COLO829 (cell line): Measurements from ENCODE around the gene CDKN2C.
"Not testable (repeated sequence)": the region's sequence is repeated elsewhere in the genome, so short reads cannot be mapped to it uniquely, and the experiment has no call there.

ENCODE experiments used
- DNase-seq: peaks from one replicate; pipeline ENCODE4 v3.0.0; 2012; ENCODE audit warnings: low spot score

CDKN2C gene

DNA sequence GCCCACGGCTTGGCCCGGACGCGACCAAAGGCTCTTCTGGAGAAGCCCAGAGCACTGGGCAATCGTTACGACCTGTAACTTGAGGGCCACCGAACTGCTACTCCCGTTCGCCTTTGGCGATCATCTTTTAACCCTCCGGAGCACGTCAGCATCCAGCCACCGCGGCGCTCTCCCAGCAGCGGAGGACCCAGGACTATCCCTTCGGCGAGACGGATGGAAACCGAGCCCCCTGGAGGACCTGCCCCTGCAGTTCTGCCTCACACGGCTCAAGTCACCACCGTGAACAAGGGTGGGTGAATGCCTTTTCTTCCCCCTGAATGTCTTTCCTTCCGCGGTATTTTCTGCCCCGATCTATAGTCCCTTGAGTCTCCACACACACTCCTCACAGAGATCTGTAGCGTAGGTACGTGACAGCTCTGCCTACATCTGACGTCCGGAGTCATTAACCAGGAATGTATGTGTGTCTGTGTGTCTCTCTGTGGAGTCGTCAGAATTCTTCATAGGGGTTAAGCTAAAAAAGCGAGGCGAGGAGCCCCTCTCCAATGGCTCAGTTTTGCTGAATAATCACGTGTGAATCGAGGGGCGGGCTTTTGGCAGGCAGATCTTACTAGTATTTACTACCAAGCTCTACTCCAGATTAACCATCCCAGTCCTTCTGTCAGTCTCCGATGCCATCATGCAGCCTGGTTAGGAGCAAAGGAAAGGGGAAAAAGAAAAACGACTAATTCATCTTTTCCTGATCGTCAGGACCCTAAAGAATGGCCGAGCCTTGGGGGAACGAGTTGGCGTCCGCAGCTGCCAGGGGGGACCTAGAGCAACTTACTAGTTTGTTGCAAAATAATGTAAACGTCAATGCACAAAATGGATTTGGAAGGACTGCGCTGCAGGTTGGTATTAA is at the start of gene CDKN2C:
Gene CDKN2C, plus strand, starts transcription at position 635 of the 898 bp plus-strand sequence. Its CDS starts 124 bp downstream, at position 759.
- no peak for DNase-seq

DNA sequence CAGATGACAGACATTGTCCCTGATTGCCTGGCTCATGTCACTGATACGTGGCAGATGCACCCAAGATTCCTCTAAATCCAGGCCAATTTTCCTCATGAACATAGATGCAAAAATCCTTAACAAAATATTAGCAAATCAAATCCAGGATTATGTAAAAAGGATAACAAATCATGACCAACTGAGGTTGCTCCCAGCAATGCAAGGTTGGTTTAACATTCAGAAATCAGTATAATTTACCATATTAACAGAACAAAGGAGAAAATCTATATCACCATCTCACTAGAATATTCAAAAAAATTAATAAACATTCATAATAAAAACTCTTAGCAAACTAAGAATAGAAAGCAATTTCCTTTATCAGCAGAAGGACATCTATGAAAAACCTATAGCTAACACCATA is 49.6 kb upstream of the CDKN2C start:
- no peak for DNase-seq

DNA sequence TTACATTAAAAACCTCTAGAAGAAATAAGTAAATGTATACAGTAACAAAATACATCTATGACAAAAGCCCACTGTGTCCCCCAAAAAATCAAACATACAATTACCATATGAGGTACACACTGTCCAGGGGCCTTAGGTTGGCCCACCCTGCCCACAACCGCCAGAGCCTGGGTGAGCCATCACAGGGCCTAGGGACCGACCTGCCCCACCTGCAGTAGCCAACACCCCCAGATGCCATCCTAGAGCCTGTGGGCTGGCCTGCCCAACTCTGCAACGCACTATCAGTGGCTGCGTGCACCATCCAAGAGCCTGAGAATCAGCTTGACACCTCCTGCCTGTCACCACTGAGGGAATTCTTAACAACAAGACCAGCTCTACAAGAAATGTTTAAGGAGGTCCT is 49.0 kb upstream of the CDKN2C start:
- DNase-seq, result no peak

DNA sequence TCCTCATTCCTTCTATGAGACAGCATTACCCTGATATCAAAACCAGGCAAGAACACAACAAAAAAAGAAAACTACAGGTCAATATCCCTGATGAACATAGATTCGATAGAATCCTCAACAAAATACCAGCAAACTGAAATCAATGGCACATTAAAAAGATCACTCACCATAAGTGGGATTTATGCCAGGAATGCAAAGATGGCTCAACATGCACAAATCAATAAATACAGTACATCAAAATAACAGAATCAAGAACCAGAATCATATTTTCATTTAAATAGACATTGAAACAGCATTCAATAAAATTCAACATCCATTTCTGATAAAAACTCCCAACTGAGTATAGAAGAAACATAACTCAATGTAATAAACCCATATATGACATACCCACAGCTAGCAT is 46.5 kb upstream of the CDKN2C start:
- no peak for DNase-seq

DNA sequence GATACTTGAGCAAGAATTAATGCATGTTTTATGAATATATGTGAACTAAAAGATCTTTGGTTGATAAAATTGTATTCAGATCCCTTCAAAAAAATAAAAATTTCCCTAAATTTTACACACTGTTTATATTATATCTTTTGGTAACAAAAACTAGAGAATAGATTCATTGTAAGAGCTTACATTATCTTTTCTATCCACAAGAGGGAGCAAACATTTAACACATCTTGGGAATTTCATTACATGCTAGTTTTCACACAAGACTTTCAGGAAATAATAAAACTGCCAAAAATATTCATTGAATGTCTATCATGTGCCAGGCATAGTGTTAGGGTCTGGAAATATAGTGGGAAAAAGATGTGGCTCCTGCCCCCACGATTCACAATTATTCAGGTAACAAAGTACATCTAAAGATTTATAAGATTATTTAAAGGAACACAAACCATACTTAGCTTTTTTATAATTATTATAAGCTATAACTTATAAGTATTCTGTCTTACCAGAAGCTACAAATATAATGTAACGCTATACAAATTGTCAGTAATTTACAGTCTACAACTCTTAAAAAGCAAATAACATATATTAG is 40.6 kb upstream of the CDKN2C start:
- DNase-seq, result peak; percentile 34

DNA sequence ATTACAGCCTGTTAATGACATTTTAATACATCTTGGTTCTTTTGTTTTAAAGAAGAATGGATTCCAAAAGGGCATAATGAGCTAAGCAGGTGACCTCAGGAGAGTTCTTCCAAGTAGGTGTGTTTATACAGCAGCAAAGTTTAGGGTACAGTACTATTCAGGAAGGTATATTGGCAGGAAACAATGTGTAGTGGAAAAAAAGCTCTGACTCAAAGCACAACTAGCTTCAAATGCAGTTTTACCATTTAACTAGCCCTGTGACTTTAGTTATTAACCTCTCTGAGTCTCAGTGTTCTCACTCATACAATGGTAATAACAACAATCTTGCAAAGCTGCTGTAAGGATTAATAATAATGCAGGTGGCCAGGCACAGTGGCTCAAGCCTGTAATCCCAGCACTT is 39.9 kb upstream of the CDKN2C start:
- DNase-seq, result no peak

DNA sequence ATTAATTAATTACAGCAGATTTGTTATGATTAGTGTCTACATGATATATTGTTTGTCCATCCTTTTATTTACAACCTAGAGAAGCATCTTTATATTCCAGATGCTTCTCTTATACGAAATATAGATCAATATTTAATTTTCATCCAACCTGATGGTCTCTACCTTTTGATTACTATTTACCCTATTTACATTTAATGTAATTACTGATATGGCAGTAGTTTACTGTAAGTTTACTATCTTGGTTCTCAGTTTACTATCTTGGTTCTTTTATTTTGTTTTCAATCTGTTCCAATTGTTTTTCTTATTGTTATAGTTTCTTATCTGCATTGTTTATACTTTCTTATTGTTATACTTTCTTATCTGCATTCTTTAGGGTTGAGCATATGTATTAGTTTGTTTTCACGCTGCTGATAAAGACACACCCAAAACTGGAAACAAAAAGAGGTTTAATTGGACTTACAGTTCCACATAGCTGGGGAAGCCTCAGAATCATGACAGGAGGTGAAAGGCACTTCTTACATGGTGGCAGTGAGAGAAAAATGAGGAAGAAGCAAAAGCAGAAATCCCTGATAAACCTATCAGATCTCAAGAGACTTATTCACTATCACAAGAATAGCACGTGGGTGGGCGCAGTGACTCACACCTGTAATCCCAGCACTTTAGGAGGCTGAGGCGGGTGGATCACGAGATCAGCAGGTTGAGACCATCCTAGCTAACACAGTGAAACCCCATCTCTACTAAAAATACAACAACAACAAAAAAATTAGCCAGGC is 38.9 kb upstream of the CDKN2C start:
- DNase-seq, result no peak

DNA sequence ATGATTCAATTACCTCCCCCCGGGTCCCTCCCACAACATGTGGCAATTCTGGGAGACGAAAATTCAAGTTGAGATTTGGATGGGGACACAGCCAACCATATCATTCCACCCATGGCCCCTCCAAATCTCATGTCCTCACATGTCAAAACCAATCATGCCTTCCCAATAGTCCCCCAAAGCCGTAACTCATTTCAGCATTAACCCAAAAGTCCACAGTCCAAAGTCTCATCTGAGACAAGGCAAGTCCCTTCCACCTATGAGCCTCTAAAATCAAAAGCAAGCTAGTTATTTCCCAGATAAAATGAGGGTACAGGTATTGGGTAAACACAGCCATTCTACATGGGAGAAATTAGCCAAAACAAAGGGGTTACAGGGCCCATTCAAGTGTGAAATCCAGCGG is 38.0 kb upstream of the CDKN2C start:
- DNase-seq, result not testable (repeated sequence)

DNA sequence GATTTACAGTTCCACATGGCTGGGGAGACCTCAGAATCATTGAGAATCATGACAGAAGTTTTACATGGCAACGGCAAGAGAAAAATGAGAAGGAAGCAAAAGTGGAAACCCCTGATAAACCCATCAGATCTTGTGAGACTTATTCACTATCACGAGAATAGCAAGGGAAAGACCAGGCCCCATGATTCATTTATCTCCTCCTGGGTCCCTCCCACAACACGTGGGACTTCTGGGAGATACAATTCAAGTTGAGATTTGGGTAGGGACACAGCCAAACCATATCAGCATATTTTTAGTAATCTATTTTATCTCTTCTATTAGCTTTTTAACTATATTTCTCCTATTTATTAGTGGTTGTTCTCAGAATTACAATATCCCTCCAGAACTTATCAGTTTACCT is 36.3 kb upstream of the CDKN2C start:
- not testable (repeated sequence) for DNase-seq

DNA sequence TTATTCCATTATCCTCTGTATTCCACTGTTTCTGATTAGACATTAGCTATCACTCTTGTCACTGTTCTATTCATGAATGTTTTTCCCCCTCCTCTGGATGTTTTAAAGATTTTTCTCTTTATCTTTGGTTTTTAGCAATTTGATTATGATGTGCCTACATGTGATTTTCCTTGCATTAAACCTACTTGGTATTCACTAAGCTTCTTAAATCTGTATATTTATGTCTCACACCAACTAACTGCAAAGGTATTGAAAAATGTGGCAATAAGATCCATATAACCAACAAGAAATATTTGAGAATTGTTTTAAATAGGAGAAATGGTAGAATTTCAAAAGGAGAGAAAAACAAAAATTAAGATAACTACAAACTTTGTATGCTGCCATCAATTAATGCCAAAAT is 35.2 kb upstream of the CDKN2C start:
- no peak for DNase-seq

DNA sequence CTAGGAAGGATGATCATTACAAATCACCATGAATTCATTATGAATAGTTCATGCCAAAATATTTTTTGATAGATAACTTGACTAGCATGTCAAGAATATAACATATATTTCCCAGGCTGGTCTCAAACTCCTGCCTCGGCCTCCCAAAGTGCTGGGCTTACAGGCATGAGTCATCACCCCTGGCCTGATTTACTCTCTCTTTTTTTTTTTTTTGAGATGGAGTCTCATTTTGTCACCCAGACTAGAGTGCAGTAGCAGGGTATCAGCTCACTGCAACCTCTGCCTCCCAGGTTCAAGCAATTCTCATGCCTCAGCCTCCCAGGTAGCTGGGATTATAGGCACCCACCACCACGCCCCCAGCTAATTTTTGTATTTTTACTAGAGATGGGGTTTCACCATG is 34.8 kb upstream of the CDKN2C start:
- DNase-seq, result not testable (repeated sequence)

DNA sequence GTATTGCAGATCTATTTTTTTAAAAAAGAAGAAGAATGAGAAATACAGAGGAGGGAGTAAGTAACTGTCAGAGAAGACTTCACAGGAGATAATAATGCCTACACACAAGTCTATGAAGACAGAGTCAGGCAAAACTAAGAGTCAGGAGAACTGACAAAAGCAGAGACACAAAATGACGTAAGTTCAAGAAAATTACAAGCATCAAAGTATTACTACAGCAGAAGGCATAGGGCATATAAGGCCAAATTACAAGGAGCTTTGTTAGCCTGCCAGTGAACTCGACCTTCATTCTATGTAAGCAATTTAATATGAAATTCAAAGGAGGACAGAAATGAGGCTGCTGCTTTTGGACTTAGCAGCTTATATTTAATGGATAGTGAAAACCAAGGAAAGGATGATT is 33.7 kb upstream of the CDKN2C start:
- no peak for DNase-seq

DNA sequence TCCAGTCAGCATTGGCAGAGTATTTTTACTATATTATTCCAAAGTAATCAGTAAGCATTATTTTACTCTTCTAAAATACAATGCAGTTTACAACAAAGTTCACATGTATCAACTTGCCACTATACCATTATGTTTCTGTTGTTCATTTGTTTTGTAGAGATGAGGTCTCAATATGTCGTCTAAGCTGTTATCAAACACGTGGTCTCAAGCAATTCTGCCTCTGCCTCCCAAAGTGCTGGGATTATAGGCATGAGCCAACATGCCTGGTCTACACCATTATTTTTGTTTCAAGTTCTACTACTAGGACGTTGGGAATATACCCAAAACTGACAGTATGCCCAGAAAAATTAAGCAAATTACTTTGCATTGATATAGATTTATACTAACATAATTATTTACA is 29.8 kb upstream of the CDKN2C start:
- DNase-seq, result no peak

DNA sequence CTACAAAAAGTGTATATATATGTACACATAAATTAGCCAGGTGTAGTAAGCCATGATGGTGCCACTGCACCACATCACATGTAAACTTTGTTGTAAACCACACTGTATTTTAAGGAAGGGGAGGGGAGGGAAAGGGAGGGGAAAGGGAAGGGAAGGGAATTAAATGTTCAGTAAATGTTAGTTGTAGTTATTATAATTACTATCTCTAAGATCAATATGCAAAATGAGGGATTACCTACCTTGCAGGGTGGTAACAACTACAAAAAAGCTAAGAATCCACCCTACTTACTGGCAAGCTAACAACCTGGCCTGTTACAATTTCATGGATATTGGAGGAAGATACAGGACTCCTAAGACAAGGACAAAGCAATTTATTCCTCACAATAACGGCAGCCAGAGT is 27.7 kb upstream of the CDKN2C start:
- DNase-seq, result no peak

DNA sequence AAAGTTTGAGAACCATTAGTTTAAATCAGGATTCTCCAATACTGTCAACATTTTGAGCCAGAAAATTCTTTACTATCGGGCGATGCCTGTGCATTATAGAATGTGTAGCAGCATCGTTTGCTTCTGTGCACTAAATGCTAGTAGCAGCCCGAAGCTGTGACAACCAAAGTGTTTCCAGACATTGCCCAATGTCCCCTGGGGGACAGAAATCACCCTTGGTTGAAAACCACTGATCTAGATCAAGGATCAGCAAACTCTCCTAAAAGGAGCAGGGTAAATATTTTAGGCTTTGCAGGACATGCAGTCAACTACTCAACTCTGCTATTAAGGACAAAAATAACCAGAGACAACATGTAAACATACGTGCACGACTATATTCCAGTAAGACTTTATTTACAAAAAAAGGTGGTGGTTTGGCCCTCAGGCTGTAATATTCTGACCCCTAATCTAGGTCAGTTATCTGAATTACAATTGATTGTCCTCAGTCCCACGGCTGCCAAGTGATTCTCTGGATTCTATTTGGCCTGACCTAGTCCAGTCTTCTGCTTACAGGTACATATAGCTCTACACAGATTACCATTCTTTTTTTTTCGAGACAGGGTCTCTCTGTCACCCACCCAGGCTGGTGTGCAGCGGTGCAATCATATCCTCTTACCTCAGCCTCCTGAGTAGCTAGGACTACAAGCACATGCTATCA is 20.6 kb upstream of the CDKN2C start:
- DNase-seq, result no peak

DNA sequence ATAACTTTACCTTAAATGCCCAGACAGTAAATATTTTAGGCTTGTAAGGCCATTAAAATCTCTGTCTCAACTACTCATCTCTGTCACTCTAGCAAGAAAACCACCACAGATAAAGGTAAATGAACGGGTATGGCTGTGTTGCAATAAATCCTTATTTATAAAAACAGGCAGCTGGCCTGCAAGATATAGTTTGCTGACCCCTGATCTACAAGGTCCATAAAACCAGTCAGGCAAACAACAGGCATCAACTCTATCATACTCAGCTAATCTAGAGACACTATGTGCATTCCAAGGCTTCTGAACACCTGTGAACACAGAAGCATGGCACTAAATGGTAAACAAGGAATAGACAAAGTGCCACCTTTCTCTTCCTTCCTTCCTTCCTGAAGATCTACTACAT is 19.6 kb upstream of the CDKN2C start:
- DNase-seq, result no peak

DNA sequence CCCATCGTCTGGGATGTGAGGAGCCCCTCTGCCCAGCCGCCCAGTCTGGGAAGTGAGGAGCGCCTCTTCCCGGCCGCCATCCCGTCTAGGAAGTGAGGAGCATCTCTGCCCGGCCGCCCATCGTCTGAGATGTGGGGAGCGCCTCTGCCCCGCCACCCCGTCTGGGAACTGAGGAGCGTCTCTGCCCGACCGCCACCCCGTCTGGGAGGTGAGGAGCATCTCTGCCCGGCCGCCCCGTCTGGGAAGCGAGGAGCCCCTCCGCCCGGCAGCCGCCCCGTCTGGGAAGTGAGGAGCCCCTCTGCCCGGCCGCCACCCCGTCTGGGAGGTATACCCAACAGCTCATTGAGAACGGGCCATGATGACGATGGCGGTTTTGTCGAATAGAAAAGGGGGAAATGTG is 17.5 kb upstream of the CDKN2C start:
- DNase-seq, result not testable (repeated sequence)

DNA sequence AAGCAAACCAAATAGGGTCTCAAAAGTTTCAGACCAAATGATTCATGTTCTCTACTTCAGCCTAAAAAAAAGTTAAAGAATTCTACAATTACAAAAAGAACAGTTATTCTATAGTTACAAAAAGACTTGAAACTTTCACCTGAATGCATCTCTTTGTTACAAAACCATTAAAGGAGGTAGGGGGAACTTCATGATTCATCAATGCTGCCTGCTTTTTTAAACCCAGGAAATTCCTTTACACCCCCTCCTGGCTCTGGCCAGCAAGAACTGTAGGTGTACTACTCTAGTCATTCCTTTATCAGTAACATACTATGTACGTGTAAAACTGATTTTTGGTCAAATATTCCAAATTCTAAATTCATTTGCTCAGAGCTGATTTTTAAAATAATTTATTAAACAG is 14.9 kb upstream of the CDKN2C start:
- DNase-seq, result no peak

DNA sequence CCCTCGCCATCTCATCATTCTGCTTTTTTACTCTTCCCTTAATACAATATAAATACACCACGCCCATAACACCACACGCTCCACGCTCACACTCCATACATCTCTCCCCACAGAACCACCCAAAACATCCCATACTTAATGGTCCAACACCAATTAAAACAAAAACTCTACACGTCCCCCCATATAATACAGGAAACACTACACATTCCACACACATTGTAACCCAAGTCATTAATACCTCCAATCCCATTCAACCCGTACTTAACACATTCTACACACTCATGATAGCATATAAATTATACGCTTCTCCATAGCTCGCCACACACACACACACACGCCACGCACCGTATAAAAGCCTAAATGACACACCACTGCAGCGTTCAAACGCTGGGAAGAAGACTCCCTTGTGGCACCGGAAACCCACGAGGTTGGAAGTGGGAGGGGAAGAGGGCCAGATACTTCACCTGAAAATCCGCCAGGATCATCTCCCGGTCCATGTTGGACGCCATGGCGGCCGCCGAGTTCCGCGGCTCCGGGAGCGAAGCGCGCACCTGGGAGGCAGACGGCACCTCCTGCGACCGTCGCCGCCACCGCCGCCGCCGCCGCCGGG is 10.6 kb upstream of the CDKN2C start:
- no peak for DNase-seq

DNA sequence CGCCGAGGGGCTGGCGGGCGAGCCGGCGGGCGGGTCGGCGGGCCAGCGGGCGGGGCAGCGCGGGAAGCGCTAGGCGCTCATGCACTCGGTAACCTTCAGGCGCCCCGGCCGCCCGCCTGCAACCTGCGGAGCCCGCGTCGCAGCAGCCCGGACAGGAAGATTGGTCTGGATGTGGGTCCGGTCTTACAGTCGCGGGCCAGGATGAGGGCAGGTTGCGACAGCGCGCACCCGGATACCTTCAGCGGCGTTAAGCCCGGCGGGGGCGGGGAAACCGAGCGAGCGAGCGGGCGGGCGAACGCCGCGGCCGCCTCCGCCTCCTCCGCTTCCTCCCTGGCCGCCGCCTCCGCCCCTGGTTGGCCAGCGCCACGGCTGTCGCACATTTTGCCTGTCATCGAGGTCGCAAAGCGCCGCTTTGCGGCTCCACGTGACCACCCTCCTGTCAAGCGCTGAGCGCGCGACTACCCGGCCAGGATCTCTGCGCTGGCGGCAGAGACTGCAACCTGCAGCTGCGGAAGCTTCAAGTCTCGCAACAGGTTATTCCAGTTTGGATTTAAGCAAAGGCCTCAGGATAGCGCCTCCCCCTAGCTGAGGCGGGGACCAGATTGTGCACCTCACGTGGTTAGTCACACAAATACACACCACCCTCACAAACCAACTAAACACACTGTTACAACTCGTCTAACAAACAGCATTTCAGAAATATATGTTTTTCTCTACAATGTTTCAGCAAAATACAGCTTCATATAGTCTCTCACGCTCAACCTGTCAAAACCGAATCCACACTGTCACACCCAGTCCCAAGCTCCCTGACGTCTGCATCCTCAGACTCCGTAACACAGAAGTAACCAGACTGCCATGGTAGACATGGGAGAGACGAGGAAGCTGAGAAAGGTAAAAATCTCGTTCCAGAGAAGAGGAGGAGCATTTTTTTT is 9.9 kb upstream of the CDKN2C start, which contains the start of gene FAF1:
Gene FAF1, minus strand, starts transcription at position 355 of the 932 bp plus-strand sequence. CDS start 456 bp downstream, outside the sequence.
- peak; percentile 88 for DNase-seq

DNA sequence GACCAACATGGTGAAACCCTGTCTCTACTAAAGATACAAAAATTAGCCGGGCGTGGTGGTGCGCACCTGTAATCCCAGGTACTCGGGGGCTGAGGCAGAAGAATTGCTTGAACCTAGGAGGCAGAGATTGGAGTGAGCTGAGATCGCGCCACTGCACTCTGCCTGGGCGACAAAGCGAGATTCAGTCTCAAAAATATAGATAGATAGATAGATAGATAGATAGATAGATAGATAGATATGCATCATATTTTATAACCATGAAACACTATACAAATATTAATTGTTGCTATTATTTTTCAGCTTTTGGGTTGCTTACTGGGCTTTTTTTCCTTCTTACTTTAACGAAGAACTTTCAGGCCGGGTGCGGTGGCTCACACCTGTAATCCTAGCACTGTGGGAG is 5.2 kb upstream of the CDKN2C start:
- no peak for DNase-seq
